Activated CD4-positive, alpha-beta T cell treated with anti-CD3 and anti-CD28 coated beads for 4 hours (primary cell): ENCODE results near the gene OGFOD1.
"Not testable (repeated sequence)": the region's sequence is repeated elsewhere in the genome, so short reads cannot be mapped to it uniquely, and the experiment has no call there.

ENCODE experiments used
- DNase-seq, 2 donors: peaks; one replicate each; pipeline ENCODE4 v3.0.0-alpha.2; 2020

Gene OGFOD1

GRCh38 chr16:56481468-56482122 is 30.2 kb downstream of the OGFOD1 start:
- DNase-seq, result no peak

- DNase-seq, result no peak
These were observed 31.4 kb downstream of the OGFOD1 start for GRCh38 chr16:56482683-56483236.

- DNase-seq, result no peak
These were observed 32.0 kb downstream of the OGFOD1 start for GRCh38 chr16:56483394-56483793.

GRCh38 chr16:56488035-56488434 is 36.7 kb downstream of the OGFOD1 start:
- no peak for DNase-seq

- not testable (repeated sequence) for DNase-seq
These were observed 37.5 kb downstream of the OGFOD1 start for GRCh38 chr16:56488868-56489267.

GRCh38 chr16:56491657-56492261 is 40.4 kb downstream of the OGFOD1 start:
- DNase-seq, result no peak

GRCh38 chr16:56493126-56493525 is 41.8 kb downstream of the OGFOD1 start:
- DNase-seq, result no peak

- DNase-seq, result no peak
These were observed 42.5 kb downstream of the OGFOD1 start for GRCh38 chr16:56493815-56494214.

GRCh38 chr16:56505181-56505580 is 53.8 kb downstream of the OGFOD1 start:
- no peak for DNase-seq

- no peak for DNase-seq
These were observed 55.6 kb downstream of the OGFOD1 start for GRCh38 chr16:56506941-56507340.

- no peak for DNase-seq
These were observed 59.2 kb downstream of the OGFOD1 start for GRCh38 chr16:56510544-56510943.

- DNase-seq, result no peak
These were observed 60.7 kb downstream of the OGFOD1 start for GRCh38 chr16:56512025-56512424.

- DNase-seq, result no peak
These were observed 61.7 kb downstream of the OGFOD1 start for GRCh38 chr16:56513091-56513490.

- peak; percentile 19 to 49 for DNase-seq
These were observed 62.6 kb downstream of the OGFOD1 start for GRCh38 chr16:56513972-56514371.

- DNase-seq, result no peak
These were observed 63.5 kb downstream of the OGFOD1 start for GRCh38 chr16:56514845-56515244.

GRCh38 chr16:56515665-56516064 is 64.3 kb downstream of the OGFOD1 start:
- DNase-seq, result no peak

- no peak for DNase-seq
These were observed 65.9 kb downstream of the OGFOD1 start for GRCh38 chr16:56517206-56517605.

GRCh38 chr16:56518425-56518824 is 67.1 kb downstream of the OGFOD1 start:
- no peak for DNase-seq

- peak; percentile 89 to 90 for DNase-seq
These were observed 68.3 kb downstream of the OGFOD1 start, which contains the start of gene BBS2 for GRCh38 chr16:56519459-56520250. Gene BBS2 (minus strand): TSS chr16:56520024. CDS start chr16:56519862, 162 bp downstream.

GRCh38 chr16:56520251-56520577 is 68.9 kb downstream of the OGFOD1 start:
- DNase-seq, result no peak

- no peak for DNase-seq
These were observed 73.9 kb downstream of the OGFOD1 start for GRCh38 chr16:56525236-56525635.
